KMS-11 (cell line): ENCODE data around the gene DCTPP1.

Experiments used
- H2AFZ ChIP-seq: fragments of 200-600 bp; sonication (generic); 2 replicates; pipeline ENCODE4 v1.6.1; 2016; ENCODE audit warnings: antibody characterized with exemption, mixed run types, low read depth
- H3K27ac ChIP-seq: fragments of 200-600 bp; sonication (generic); 2 replicates; pipeline ENCODE4 v1.6.1; 2016; ENCODE audit warnings: mild to moderate bottlenecking, mixed run types
- H3K27me3 ChIP-seq: fragments of 200-600 bp; sonication (generic); 2 replicates; pipeline ENCODE4 v1.6.1; 2017; ENCODE audit warnings: mild to moderate bottlenecking, low read depth, mixed run types, moderate library complexity; ENCODE audit not compliant: insufficient read depth
- H3K36me3 ChIP-seq: fragments of 200-600 bp; sonication (generic); 2 replicates; pipeline ENCODE4 v1.6.1; 2017; ENCODE audit warnings: mild to moderate bottlenecking, mixed run types; ENCODE audit not compliant: insufficient read depth
- H3K4me1 ChIP-seq: fragments of 200-600 bp; sonication (generic); 2 replicates; pipeline ENCODE4 v1.6.1; 2016; ENCODE audit warnings: mild to moderate bottlenecking, low read depth, mixed run types; ENCODE audit not compliant: poor library complexity, severe bottlenecking
- H3K4me2 ChIP-seq: fragments of 200-600 bp; sonication (generic); 2 replicates; pipeline ENCODE4 v1.7.0; 2016; ENCODE audit warnings: mild to moderate bottlenecking, mixed run types
- H3K4me3 ChIP-seq: fragments of 200-600 bp; sonication (generic); IDR thresholded peaks from 2 replicates; pipeline ENCODE4 v1.6.1; 2017; ENCODE audit warnings: low read depth, low read length, mixed read lengths; ENCODE audit not compliant: insufficient read depth
- H3K79me2 ChIP-seq: fragments of 200-600 bp; sonication (generic); 2 replicates; pipeline ENCODE4 v1.6.1; 2016; ENCODE audit warnings: low read depth, mixed run types; ENCODE audit not compliant: insufficient read depth
- H3K9ac ChIP-seq: fragments of 200-600 bp; sonication (generic); 2 replicates; pipeline ENCODE4 v1.6.1; 2016; ENCODE audit warnings: mild to moderate bottlenecking, mixed run types
- H4K20me1 ChIP-seq: fragments of 200-600 bp; sonication (generic); 2 replicates; pipeline ENCODE4 v1.6.1; 2016; ENCODE audit warnings: mild to moderate bottlenecking, mixed run types; ENCODE audit not compliant: insufficient read depth
- CTCF ChIP-seq: fragments of 200-600 bp; sonication (generic); conservative IDR thresholded peaks from 2 replicates; pipeline ENCODE4 v1.6.1; 2017; ENCODE audit warnings: low read depth, mild to moderate bottlenecking, antibody characterized with exemption, low read length, moderate library complexity, mixed read lengths

DCTPP1 gene

GRCh38 chr16:30445149-30445407, 15.2 kb upstream of the DCTPP1 start:
- H2AFZ ChIP-seq: peak overlapping the region; percentile 92
- peaks cover 18% of the 10 kb centered on the region for H3K79me2 ChIP-seq
- no peaks in the 10 kb centered on the region for H3K36me3 ChIP-seq
- H3K4me2 ChIP-seq: peak overlapping the region; percentile 87
- peaks cover 16% of the 10 kb centered on the region for H3K4me1 ChIP-seq
- H3K27ac ChIP-seq: peak overlapping the region; percentile 77
- no peaks in the 10 kb centered on the region for H3K27me3 ChIP-seq
- no peak for TF ChIP-seq CTCF
- H3K4me3 ChIP-seq: peak overlapping the region; percentile 14
- peak overlapping the region; percentile 80 for H3K9ac ChIP-seq
- no peaks in the 10 kb centered on the region for H4K20me1 ChIP-seq

- Histone ChIP-seq H3K9ac (peak overlapping the region; percentile 80; the same call in 1 of the 2 replicates), H3K27ac (no peak overlapping the region; the same call in 1 of the 2 replicates), H3K79me2 (peaks cover 18% of the 10 kb centered on the region), H2AFZ (peak overlapping the region; percentile 92; the same call in 1 of the 2 replicates), H3K4me3 (peak overlapping the region; percentile 14), H3K27me3 (no peaks in the 10 kb centered on the region), H3K36me3 (no peaks in the 10 kb centered on the region), H3K4me2 (peak overlapping the region; percentile 87), H4K20me1 (no peaks in the 10 kb centered on the region), H3K4me1 (peaks cover 16% of the 10 kb centered on the region)
- no peak for TF ChIP-seq CTCF
Observed at GRCh38 chr16:30444231-30445148, 14.7 kb upstream of the DCTPP1 start.

- Histone ChIP-seq H3K27me3 (no peaks in the 10 kb centered on the region), H3K4me2 (peak overlapping the region; percentile 87; the same call in 1 of the 2 replicates), H3K4me1 (peaks cover 16% of the 10 kb centered on the region), H3K4me3 (no peak overlapping the region), H3K9ac (no peak overlapping the region), H2AFZ (no peak overlapping the region), H3K27ac (no peak overlapping the region), H3K79me2 (peaks cover 18% of the 10 kb centered on the region), H4K20me1 (no peaks in the 10 kb centered on the region), H3K36me3 (no peaks in the 10 kb centered on the region)
- no peak for TF ChIP-seq CTCF
Observed at GRCh38 chr16:30443631-30444030, 13.8 kb upstream of the DCTPP1 start.

GRCh38 chr16:30439720-30440348, 10.0 kb upstream of the DCTPP1 start:
- Histone ChIP-seq H3K4me1 (peaks cover 9% of the 10 kb centered on the region), H4K20me1 (no peaks in the 10 kb centered on the region), H3K79me2 (peaks cover 15% of the 10 kb centered on the region), H2AFZ (no peak overlapping the region), H3K4me3 (no peak overlapping the region), H3K27ac (no peak overlapping the region), H3K27me3 (no peaks in the 10 kb centered on the region), H3K36me3 (no peaks in the 10 kb centered on the region), H3K9ac (no peak overlapping the region), H3K4me2 (no peak overlapping the region)
- no peak for TF ChIP-seq CTCF
